ENCODE data around the gene MSTO1.
"Not testable (repeated sequence)": the region's sequence is repeated elsewhere in the genome, so short reads cannot be mapped to it uniquely, and the experiment has no call there.

Gene MSTO1

DNA sequence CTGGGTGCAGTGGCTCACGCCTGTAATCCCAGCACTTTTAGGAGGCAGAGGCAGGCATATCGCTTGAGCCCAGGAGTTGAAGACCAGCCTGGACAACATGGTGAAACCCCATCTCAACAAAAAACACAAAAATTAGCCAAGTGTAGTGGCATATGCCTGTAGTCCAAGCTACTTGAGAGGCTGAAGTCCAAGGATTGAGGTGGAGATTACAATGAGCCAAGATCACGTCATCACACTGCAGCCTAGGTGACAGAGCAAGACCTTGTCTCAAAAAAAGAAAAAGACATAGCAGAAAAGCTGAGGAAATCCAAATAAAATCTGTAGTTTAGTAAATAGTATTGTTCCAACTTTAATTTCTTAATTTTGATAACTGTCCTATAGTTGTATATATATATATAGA is 35.9 kb upstream of the MSTO1 start:
- TF ChIP-seq POLR2A (IDR thresholded peaks at IDR 0.05; ENCODE audit: extremely low read depth, insufficient read length) (no peak), MAX (IDR thresholded peaks at IDR 0.05; ENCODE audit: low read depth, low read length) (no peak), MYC (IDR thresholded peaks at IDR 0.05; ENCODE audit: low read depth, low read length) (no peak)
- TF ChIP-seq, protein P1, sequence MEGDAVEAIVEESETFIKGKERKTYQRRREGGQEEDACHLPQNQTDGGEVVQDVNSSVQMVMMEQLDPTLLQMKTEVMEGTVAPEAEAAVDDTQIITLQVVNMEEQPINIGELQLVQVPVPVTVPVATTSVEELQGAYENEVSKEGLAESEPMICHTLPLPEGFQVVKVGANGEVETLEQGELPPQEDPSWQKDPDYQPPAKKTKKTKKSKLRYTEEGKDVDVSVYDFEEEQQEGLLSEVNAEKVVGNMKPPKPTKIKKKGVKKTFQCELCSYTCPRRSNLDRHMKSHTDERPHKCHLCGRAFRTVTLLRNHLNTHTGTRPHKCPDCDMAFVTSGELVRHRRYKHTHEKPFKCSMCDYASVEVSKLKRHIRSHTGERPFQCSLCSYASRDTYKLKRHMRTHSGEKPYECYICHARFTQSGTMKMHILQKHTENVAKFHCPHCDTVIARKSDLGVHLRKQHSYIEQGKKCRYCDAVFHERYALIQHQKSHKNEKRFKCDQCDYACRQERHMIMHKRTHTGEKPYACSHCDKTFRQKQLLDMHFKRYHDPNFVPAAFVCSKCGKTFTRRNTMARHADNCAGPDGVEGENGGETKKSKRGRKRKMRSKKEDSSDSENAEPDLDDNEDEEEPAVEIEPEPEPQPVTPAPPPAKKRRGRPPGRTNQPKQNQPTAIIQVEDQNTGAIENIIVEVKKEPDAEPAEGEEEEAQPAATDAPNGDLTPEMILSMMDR (IDR thresholded peaks at IDR 0.05; ENCODE audit: low read depth, low read length): no peak
- no peak for DNase-seq (ENCODE audit: low read depth)
- H3K4me3 ChIP-seq (ENCODE audit: low read depth, low read length): no peak overlapping the region

DNA sequence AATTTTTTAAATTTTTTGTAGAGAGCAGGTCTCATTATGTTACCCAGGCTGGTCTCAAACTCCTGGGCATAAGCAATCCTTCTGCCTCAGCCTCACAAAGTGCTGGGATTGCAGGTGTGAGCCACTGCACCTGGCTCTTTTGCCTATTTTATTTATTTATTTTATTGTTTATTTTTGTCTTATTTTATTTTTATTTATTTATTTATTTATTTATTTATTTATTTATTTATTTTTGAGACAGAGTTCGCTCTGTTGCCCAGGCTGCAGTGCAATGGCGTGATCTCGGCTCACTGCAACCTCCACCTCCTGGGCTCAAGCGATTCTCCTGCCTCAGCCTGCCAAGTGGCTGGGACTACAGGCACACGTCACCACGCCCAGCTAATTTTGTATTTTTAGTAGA is 34.4 kb upstream of the MSTO1 start:
- DNase-seq (ENCODE audit: low read depth); H3K4me3 ChIP-seq (ENCODE audit: low read depth, low read length): not testable (repeated sequence)

DNA sequence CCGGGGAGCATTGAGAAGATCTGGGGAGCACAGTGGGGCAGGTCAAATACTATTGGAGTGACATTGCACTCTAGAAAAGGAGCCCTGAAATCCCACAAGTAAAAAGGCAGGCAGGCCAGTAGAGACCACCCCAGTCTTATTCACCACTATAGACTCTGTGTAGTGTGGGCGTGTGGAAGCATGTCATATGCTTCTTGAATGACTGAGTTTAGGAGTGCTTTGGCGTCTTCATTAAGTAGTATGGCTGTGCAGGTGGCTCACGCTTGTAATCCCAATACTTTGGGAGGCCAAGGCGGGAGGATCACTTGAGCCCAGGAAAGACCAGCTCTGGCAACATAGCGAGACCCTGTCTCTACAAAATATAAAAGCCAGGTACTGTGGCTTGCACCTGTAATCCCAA is 26.2 kb upstream of the MSTO1 start:
- not testable (repeated sequence) for DNase-seq (ENCODE audit: low read depth); H3K4me3 ChIP-seq (ENCODE audit: low read depth, low read length)

DNA sequence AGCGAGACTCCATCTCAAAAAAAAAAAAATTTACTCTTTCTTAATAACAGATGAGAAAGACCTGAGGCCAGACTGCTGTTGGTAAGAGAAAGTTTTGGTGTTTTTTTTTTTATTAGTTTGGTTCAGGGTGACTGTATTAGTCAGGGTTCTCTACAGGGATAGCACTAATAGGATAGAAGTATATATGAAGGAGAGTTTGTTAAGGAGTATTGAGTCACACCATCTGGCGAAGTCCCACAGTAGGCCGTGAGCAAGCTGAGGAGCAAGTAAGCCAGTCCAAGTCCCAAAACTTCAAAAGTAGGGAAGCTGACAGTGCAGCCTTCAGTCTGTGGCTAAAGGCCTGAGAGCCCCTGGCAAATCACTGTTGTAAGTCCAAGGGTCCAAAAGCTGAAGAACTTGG is 20.7 kb upstream of the MSTO1 start:
- H3K4me3 ChIP-seq (ENCODE audit: low read depth, low read length); DNase-seq (ENCODE audit: low read depth): not testable (repeated sequence)

DNA sequence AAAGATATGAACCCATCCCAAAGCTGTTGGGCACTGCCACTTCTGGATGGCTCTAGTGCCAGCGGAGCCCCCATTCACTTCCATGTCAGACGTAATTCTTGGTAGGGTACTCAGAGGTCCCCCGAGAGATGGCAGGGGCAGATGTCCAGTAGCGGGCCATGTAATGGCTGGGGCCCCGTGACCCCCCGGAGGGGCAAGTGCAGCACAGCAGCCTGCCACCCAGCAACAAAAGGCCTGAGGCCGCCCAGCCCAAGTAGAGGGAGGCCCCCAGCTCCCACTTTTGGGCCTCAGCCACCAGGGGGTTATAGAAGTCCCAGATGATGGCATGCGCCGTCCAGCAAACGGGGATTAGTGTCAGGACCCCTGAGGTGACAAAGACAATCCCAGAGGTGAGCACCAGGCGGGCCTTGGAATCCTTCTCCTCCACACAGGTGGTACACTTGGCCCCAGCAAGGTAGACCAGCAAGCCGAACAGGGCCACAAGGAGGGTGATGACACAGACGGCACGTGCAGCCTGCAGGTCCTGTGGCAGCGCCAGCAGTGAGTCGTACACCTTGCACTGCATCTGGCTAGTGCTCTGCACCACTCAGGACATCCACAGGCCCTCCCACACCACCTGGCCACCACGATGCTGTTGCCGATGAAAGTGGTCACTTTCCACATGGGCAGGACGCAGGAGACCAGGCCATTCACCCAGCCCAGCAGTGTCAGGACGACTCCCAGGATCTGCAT is 19.3 kb upstream of the MSTO1 start:
- DNase-seq (ENCODE audit: low read depth); H3K4me3 ChIP-seq (ENCODE audit: low read depth, low read length): not testable (repeated sequence)

DNA sequence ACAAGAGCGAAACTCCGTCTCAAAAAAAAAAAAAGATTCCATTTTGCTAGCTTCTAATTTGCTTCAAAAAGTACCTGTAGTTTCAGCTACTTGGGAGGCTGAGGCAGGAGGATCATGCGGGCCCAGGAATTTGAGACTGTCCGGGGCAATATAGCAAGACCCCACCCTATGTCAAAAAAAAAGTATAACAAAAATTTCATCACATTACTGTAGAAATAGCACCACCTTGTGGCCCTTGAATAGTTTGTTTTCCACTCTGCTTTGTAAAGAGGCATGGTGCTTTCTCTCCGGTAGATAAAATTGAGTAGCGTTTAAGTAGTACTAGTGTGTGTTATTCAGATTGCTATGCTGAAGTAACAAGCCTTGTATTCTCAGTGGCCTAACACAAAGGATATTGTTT is 18.2 kb upstream of the MSTO1 start:
- H3K4me3 ChIP-seq (ENCODE audit: low read depth, low read length): no peak overlapping the region
- peak; percentile 69 for DNase-seq (ENCODE audit: low read depth)

DNA sequence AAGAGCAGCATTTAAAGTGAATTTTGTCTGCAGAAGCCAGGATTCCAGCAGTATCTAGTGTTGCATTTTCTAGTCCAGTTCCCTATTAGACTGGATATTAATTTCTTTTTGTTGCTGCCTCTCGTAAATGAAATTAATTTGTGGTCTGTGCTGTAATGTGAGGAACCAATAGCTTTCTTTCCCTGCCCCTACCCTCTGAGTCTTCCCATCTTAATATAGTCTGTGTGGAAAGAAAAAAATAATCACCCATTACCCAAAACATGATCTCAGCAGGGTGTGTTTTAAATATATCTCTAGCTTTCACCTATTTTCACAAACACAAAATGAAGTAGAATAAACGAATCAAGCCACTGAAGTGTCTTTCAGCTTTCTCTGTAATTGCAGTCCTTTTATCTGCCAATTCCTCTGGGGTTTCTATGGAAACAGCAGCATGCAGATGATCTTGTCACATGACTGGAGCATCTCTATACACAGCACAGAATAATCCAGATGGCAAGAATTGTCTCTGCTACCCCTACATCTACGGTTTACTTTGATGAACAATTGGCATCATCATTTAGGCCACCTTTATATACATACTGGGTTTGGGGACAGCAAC is 14.0 kb upstream of the MSTO1 start:
- DNase-seq (ENCODE audit: low read depth); H3K4me3 ChIP-seq (ENCODE audit: low read depth, low read length): not testable (repeated sequence)

More for the DNA sequence above, 18.2 kb upstream of the MSTO1 start:
- TF ChIP-seq, protein P1 (IDR thresholded peaks at IDR 0.05; ENCODE audit: low read depth, low read length): peak; percentile 15
- TF ChIP-seq MAX (IDR thresholded peaks at IDR 0.05; ENCODE audit: low read depth, low read length): no peak

DNA sequence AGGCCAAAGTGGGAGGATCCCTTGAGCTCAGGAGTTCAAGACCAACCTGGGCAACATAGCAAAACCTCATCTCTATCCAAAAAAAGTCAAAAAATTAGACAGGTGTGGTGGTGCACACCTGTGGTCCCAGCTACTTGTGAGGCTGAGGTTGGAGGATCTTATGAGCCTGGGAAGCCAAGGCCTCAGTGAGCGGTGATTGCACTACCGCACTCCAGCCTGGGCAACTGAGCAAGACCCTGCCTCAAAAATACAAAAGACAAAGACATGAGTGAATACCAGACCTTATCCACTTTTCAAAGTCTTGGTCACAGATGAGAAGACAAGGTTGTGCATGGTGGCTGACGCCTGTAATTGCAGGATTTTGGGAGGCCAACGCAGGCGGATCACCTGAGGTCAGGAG is 13.2 kb upstream of the MSTO1 start:
- DNase-seq (ENCODE audit: low read depth): no peak
- TF ChIP-seq MAX (IDR thresholded peaks at IDR 0.05; ENCODE audit: low read depth, low read length) (no peak), POLR2A (IDR thresholded peaks at IDR 0.05; ENCODE audit: extremely low read depth, insufficient read length) (no peak), MYC (IDR thresholded peaks at IDR 0.05; ENCODE audit: low read depth, low read length) (no peak)
- TF ChIP-seq, protein P1 (IDR thresholded peaks at IDR 0.05; ENCODE audit: low read depth, low read length): no peak
- no peak overlapping the region for H3K4me3 ChIP-seq (ENCODE audit: low read depth, low read length)

DNA sequence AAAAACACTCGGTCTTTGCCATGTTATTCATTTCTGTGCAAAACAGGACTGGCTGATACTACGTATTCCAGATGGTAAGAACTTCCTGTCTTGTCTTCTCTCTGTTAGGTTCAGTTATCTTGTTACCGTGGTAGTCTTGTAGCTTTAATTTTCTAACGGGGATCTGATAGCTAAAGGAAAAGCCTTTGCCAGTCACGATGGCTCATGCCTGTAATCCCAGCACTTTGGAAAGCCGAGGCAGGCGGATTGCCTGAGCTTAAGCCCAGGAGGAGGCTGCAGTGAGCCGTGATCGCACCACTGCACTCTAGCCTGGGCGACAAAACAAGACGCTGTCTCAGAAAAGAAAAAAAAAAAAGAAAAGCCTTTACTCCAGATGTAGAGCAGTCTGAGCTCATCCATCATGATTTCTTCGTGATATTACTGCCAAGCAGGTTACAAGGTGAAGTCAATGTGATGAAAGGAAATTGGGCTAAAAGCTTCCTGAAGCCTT is 11.1 kb upstream of the MSTO1 start:
- TF ChIP-seq POLR2A (IDR thresholded peaks at IDR 0.05; ENCODE audit: extremely low read depth, insufficient read length): no peak
- no peak for DNase-seq (ENCODE audit: low read depth)
- H3K4me3 ChIP-seq (ENCODE audit: low read depth, low read length): no peak overlapping the region

DNA sequence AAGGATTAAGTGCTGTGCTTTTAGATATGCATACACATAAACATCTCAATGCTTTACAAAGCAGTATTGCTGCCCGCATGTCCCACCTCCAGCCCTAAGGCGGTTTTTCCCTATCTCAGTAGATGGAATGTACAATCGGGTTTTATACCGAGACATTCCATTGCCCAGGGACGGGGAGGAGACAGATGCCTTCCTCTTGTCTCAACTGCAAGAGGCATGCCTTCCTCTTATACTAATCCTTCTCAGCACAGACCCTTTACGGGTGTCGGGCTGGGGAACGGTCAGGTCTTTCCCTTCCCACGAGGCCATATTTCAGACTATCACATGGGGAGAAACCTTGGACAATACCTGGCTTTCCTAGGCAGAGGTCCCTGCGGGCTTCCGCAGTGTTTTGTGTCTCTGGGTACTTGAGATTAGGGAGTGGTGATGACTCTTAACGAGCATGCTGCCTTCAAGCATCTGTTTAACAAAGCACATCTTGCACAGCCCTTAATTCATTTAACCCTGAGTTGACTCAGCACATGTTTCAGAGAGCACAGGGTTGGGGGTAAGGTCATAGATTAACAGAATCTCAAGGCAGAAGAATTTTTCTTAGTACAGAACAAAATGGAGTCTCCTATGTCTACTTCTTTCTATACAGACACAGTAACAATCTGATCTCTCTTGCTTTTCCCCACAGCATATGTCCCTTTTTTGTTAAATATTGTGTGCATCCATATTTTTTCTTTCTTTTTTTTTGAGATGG is 10.0 kb upstream of the MSTO1 start:
- not testable (repeated sequence) for H3K4me3 ChIP-seq (ENCODE audit: low read depth, low read length); DNase-seq (ENCODE audit: low read depth)
